ENCODE results near the gene LPP. TPM values are rescaled to one million over a fixed set of nuclear protein-coding genes. Genes with fewer than 3 reads are reported as not detected.

The LPP gene
- total RNA-seq: 14.2 and 19.5 TPM in 2 replicates

GRCh38 chr3:188154014-188154808 lies at the start of gene LPP:
TSS of gene LPP (plus strand) at chr3:188154157. CDS start at chr3:188406121, 251,964 bp downstream.
- no peaks in the 10 kb centered on the region for H3K36me3 ChIP-seq (ENCODE audit: control insufficient read depth, insufficient read depth, low read length)
- H3K27me3 ChIP-seq (ENCODE audit: control insufficient read depth, insufficient read depth, low read length): no peaks in the 10 kb centered on the region
- peak within 1 kb of the TSS; percentile 70 for H3K4me3 ChIP-seq (ENCODE audit: low read depth, low read length)
- FAIRE-seq: no peak
- no peak for TF ChIP-seq CTCF (IDR thresholded peaks at IDR 0.05; ENCODE audit: insufficient read depth, low read length, severe bottlenecking)
- peak; percentile 11 for DNase-seq (ENCODE audit: low read depth)

GRCh38 chr3:188106006-188106405 lies 48.0 kb upstream of the LPP start:
- no peak for TF ChIP-seq CTCF (IDR thresholded peaks at IDR 0.05; ENCODE audit: insufficient read depth, low read length, severe bottlenecking)
- Histone ChIP-seq H3K27me3 (ENCODE audit: control insufficient read depth, insufficient read depth, low read length) (peaks cover 1% of the 10 kb centered on the region), H3K4me3 (ENCODE audit: low read depth, low read length) (no peak overlapping the region), H3K36me3 (ENCODE audit: control insufficient read depth, insufficient read depth, low read length) (no peaks in the 10 kb centered on the region)
- no peak for FAIRE-seq
- DNase-seq (ENCODE audit: low read depth): no peak

- no peak for FAIRE-seq
- H3K27me3 ChIP-seq (ENCODE audit: control insufficient read depth, insufficient read depth, low read length): peaks cover 1% of the 10 kb centered on the region
- no peak for TF ChIP-seq CTCF (IDR thresholded peaks at IDR 0.05; ENCODE audit: insufficient read depth, low read length, severe bottlenecking)
- no peak overlapping the region for H3K4me3 ChIP-seq (ENCODE audit: low read depth, low read length)
- DNase-seq (ENCODE audit: low read depth): no peak
- no peaks in the 10 kb centered on the region for H3K36me3 ChIP-seq (ENCODE audit: control insufficient read depth, insufficient read depth, low read length)
These were observed 47.5 kb upstream of the LPP start for GRCh38 chr3:188106454-188106853.

- DNase-seq (ENCODE audit: low read depth) (no peak), FAIRE-seq (no peak)
- TF ChIP-seq CTCF (IDR thresholded peaks at IDR 0.05; ENCODE audit: insufficient read depth, low read length, severe bottlenecking): no peak
These were observed 46.8 kb upstream of the LPP start for GRCh38 chr3:188106887-188107830.

GRCh38 chr3:188108703-188109412 lies 45.1 kb upstream of the LPP start:
- FAIRE-seq: no peak
- DNase-seq (ENCODE audit: low read depth): no peak
- Histone ChIP-seq H3K27me3 (ENCODE audit: control insufficient read depth, insufficient read depth, low read length) (peaks cover 1% of the 10 kb centered on the region), H3K36me3 (ENCODE audit: control insufficient read depth, insufficient read depth, low read length) (no peaks in the 10 kb centered on the region), H3K4me3 (ENCODE audit: low read depth, low read length) (no peak overlapping the region)
- no peak for TF ChIP-seq CTCF (IDR thresholded peaks at IDR 0.05; ENCODE audit: insufficient read depth, low read length, severe bottlenecking)

More at GRCh38 chr3:188106887-188107830, 46.8 kb upstream of the LPP start:
- Histone ChIP-seq H3K27me3 (ENCODE audit: control insufficient read depth, insufficient read depth, low read length) (peaks cover 1% of the 10 kb centered on the region), H3K36me3 (ENCODE audit: control insufficient read depth, insufficient read depth, low read length) (no peaks in the 10 kb centered on the region), H3K4me3 (ENCODE audit: low read depth, low read length) (no peak overlapping the region)
